ENCODE data around the gene UBR4. TPM values are rescaled to one million over a fixed set of nuclear protein-coding genes. Genes with fewer than 3 reads are reported as not detected.

Gene UBR4
- total and polyA plus RNA-seq, 2 experiments from 2014 or later = 111 to 230 TPM

- no peak for TF ChIP-seq REST (IDR thresholded peaks at IDR 0.05; ENCODE audit: unreplicated experiment)
- no peak for TF ChIP-seq EZH2 (IDR thresholded peaks at IDR 0.05; ENCODE audit: low read depth, unreplicated experiment)
- no peak for TF ChIP-seq CREB1 (CRISPR knock-in tag; IDR thresholded peaks at IDR 0.05; ENCODE audit: low read depth)
- no peak for TF ChIP-seq STAT1 (IDR thresholded peaks at IDR 0.05; ENCODE audit: unreplicated experiment)
- TF ChIP-seq ZNF331 (CRISPR knock-in tag; IDR thresholded peaks at IDR 0.05; ENCODE audit: low read depth) = no peak
- no peak for TF ChIP-seq NANOG (IDR thresholded peaks at IDR 0.05; ENCODE audit: borderline replicate concordance)
- no peak for TF ChIP-seq ZNF462 (CRISPR knock-in tag; IDR thresholded peaks at IDR 0.05)
- TF ChIP-seq EZH2phosphoT487 (IDR thresholded peaks at IDR 0.05; ENCODE audit: unreplicated experiment) = no peak
- no peak for TF ChIP-seq ETS1 (IDR thresholded peaks at IDR 0.05)
- no peak for TF ChIP-seq JUNB (IDR thresholded peaks at IDR 0.05; ENCODE audit: unreplicated experiment)
- TF ChIP-seq POLR2AphosphoS5 (IDR thresholded peaks at IDR 0.05; ENCODE audit: low read depth) = no peak
- TF ChIP-seq ZNF114 (CRISPR knock-in tag; IDR thresholded peaks at IDR 0.05) = no peak
- no peak for TF ChIP-seq CTCF (conservative IDR thresholded peaks at IDR 0.05; ENCODE audit: low read depth in 2 of 2)
- ATAC-seq = no peak
- H3K27me3 Mint-ChIP-seq (ENCODE audit: insufficient read depth, low read depth, poor library complexity) = peaks cover 7% of the 10 kb centered on the region
Measured at GRCh38 chr1:19205845-19206244, 4.2 kb downstream of the UBR4 start.

More at GRCh38 chr1:19205845-19206244, 4.2 kb downstream of the UBR4 start:
- Mint-ChIP-seq H3K4me3 (no peak overlapping the region), H3K9me3 (no peaks in the 10 kb centered on the region), H3K4me1 (peaks cover 11% of the 10 kb centered on the region), H3K36me3 (ENCODE audit: low read depth) (peaks cover 3% of the 10 kb centered on the region; the same call in 2 of the 3 replicates), H3K27ac (no peak overlapping the region)
- Histone ChIP-seq H3F3A (replicated peaks; ENCODE audit: low read depth) (peaks cover 5% of the 10 kb centered on the region), H4K20me1 (replicated peaks; ENCODE audit: insufficient read depth) (peaks cover 68% of the 10 kb centered on the region), H3K9me2 (ENCODE audit: insufficient read depth) (no peaks in the 10 kb centered on the region), H3K36me3 (ENCODE audit: insufficient read depth) (no peaks in the 10 kb centered on the region), H3K79me2 (replicated peaks; ENCODE audit: insufficient read depth) (peaks cover 93% of the 10 kb centered on the region), H2AFZ (no peak overlapping the region), H3K27ac (ENCODE audit: low read depth) (no peak overlapping the region), H3K4me3 (no peak overlapping the region), H3K27me3 (ENCODE audit: insufficient read depth) (no peaks in the 10 kb centered on the region), H3K4me1 (ENCODE audit: insufficient read depth) (peaks cover 15% of the 10 kb centered on the region), H3K4me2 (no peak overlapping the region)
- no peak for DNase-seq (ENCODE audit: low spot score)

Measured in GM23338 (cell line).